K562 (cell line): Measurements from ENCODE around the gene NUMB. TPM values are rescaled to one million over a fixed set of nuclear protein-coding genes. Genes with fewer than 3 reads are reported as not detected.

Experiments used
- ATAC-seq: fragments of 200-7000 bp; cut with Tn5 transposase; 3 replicates; pipeline ENCODE4 v1.9.1; 2020; ENCODE audit warnings: moderate library complexity
- BruUV-seq: library from RNA; stranded (reverse); fragments of 400-500 nt; replicated peaks from 2 replicates; lab custom pipeline; 2021; lab: Mats Ljungman, UMichigan
- CTCF ChIA-PET: fragments of 300-600 bp; formaldehyde crosslinking; extraction: SDS; loops from one replicate; lab custom pipeline; 2021; ENCODE audit warnings: low intra/inter-chr PET ratio; lab: Yijun Ruan, JAX
- POLR2A ChIA-PET: fragments of 300-600, 350-650 bp; sonication (Branson Sonifier 250); formaldehyde crosslinking; extraction: SDS; loops from one replicate; lab custom pipeline; 2021; ENCODE audit warnings: antibody characterized with exemption, inconsistent platforms; lab: Yijun Ruan, JAX
- DNase-seq, 4 experiments: peaks; one replicate each; pipeline versions ENCODE4 v3.0.0 to v3.0.0-alpha.2; 2011 to 2018; ENCODE audit warnings: low spot score in 3 of 4, mixed read lengths in 3 of 4; ENCODE audit errors: extremely low read depth in 1 of 4
- FAIRE-seq: peaks from 2 replicates; lab custom pipeline; 2011; peaks lifted over from hg19 to GRCh38; lab: Jason Lieb, UNC
- H2AFZ ChIP-seq: 2 replicates; pipeline ENCODE4 v1.6.0; 2011; ENCODE audit warnings: low read depth, low read length, control low read depth, inconsistent platforms
- H3K27ac ChIP-seq: fragments of 200-600 bp; 3 replicates; pipeline ENCODE4 v1.8.0; 2011; ENCODE audit warnings: low read depth, mild to moderate bottlenecking, control low read depth, inconsistent platforms, low read length, moderate library complexity, mixed read lengths; ENCODE audit errors: extremely low read depth
- H3K27me3 ChIP-seq, 2 experiments: fragments of 300-600 bp in 1 of 2; 2 replicates in 1 of 2; 3 replicates in 1 of 2; pipeline versions ENCODE4 v1.6.0 to v1.8.0; 2011; ENCODE audit warnings: inconsistent platforms in 2 of 2, low read length in 2 of 2, mild to moderate bottlenecking in 1 of 2, mixed read lengths in 1 of 2, moderate library complexity in 1 of 2; ENCODE audit not compliant: control insufficient read depth in 2 of 2, insufficient read depth in 2 of 2
- H3K36me3 ChIP-seq: fragments of 300-600 bp; 3 replicates; pipeline ENCODE4 v1.8.0; 2011; ENCODE audit warnings: mild to moderate bottlenecking, low read length, inconsistent platforms; ENCODE audit not compliant: control insufficient read depth, insufficient read depth
- H3K4me1 ChIP-seq, 2 experiments: fragments of 200-600 bp in 1 of 2; replicated peaks in 1 of 2; 2 replicates in 1 of 2; 3 replicates in 1 of 2; pipeline versions ENCODE4 v1.5.1 to v1.8.0; 2011; ENCODE audit warnings: inconsistent platforms in 2 of 2, low read length in 2 of 2, mild to moderate bottlenecking in 1 of 2, mixed read lengths in 1 of 2, moderate library complexity in 1 of 2; ENCODE audit not compliant: control insufficient read depth in 2 of 2, insufficient read depth in 2 of 2
- H3K4me2 ChIP-seq: 2 replicates; pipeline ENCODE4 v1.6.1; 2011; ENCODE audit warnings: low read length, control low read depth, inconsistent platforms, mixed read lengths; ENCODE audit not compliant: insufficient read depth
- H3K4me3 ChIP-seq: fragments of 200-600 bp; sonication (generic), shearing (Covaris generic); 2 replicates; pipeline ENCODE4 v1.5.1; 2016; ENCODE audit warnings: control low read depth, inconsistent platforms
- H3K79me2 ChIP-seq: fragments of 200-600 bp; 3 replicates; pipeline ENCODE4 v1.8.0; 2011; ENCODE audit warnings: low read length, inconsistent platforms; ENCODE audit not compliant: control insufficient read depth, insufficient read depth
- H3K9ac ChIP-seq, 2 experiments: 2 replicates each; pipeline versions ENCODE4 v1.6.0 to v1.6.1; 2011; ENCODE audit warnings: low read depth in 2 of 2, low read length in 2 of 2, control low read depth in 1 of 2, inconsistent platforms in 1 of 2, mild to moderate bottlenecking in 1 of 2, mixed read lengths in 1 of 2; ENCODE audit not compliant: insufficient read depth in 1 of 2
- H3K9me1 ChIP-seq: one replicate; pipeline ENCODE4 v1.6.0; 2011; ENCODE audit warnings: inconsistent platforms, mild to moderate bottlenecking, low read length, moderate library complexity; ENCODE audit not compliant: control insufficient read depth, insufficient read depth
- H3K9me3 ChIP-seq: replicated peaks from 2 replicates; pipeline ENCODE4 v1.5.1; 2011; ENCODE audit warnings: low read depth, low read length, inconsistent platforms; ENCODE audit not compliant: control insufficient read depth, insufficient read depth
- H4K20me1 ChIP-seq: replicated peaks from 2 replicates; pipeline ENCODE4 v1.6.1; 2011; ENCODE audit warnings: low read length, inconsistent platforms, mixed read lengths; ENCODE audit not compliant: control insufficient read depth, insufficient read depth
- HMGN3 ChIP-seq: IDR thresholded peaks from 2 replicates; pipeline ENCODE4 v1.6.1; 2011; ENCODE audit warnings: borderline replicate concordance, low read depth, mild to moderate bottlenecking, mixed read lengths, low read length; ENCODE audit not compliant: insufficient read length; ENCODE audit errors: extremely low read depth
- ZNF121 ChIP-seq: sonication (generic); formaldehyde crosslinking; conservative IDR thresholded peaks from 2 replicates; pipeline ENCODE4 v1.8.0; 2022; ENCODE audit warnings: missing genetic modification reagents
- ZNF311 ChIP-seq: fragments of 250-450 bp; sonication (Bioruptor Pico); IDR thresholded peaks from 2 replicates; pipeline ENCODE4 v1.4.0; 2020; ENCODE audit warnings: mild to moderate bottlenecking, moderate library complexity
- WGBS: fragments of 100-300 bp; shearing (Covaris generic); methylation state at CpG from one replicate; pipeline ENCODE4 v1.1.6; 2016; ENCODE audit warnings: low coverage, mixed read lengths; ENCODE audit not compliant: insufficient coverage; ENCODE audit errors: missing lambda C conversion rate; 5-methylcytosine and 5-hydroxymethylcytosine counted together
- in situ Hi-C: fragments of 300-500 bp; cut with MboI; formaldehyde crosslinking; loops from 4 replicates; pipeline ENCODE4 v1.15.0; 2018; ENCODE audit warnings: inconsistent platforms, mixed read lengths
- intact Hi-C: fragments of 100-400 bp; cut with micrococcal nuclease; formaldehyde crosslinking; loops from 2 replicates; pipeline ENCODE4 v1.14.2; 2022
- polyA plus RNA-seq, 8 experiments: library from polyadenylated mRNA; depleted of rRNA in 4 of 8; stranded (reverse) in 5 of 8; unstranded in 3 of 8; fragments of >200 nt; fragmentation: Nextera tagmentation in 2 of 8; fragmentation: Illumina TruSeq in 1 of 8; extraction: Ambion mirVana in 2 of 8; extraction: Trizol in 1 of 8; gene quantifications; 2 replicates each; pipeline versions ENCODE4 v1.2.1 to v1.2.3, GENCODE V29; 2011 to 2014; ENCODE audit warnings: inconsistent platforms in 1 of 8, missing spikeins in 1 of 8
- total RNA-seq, 7 experiments: library from RNA; depleted of rRNA in 6 of 7; stranded (reverse); fragments of >200 nt in 6 of 7; fragmentation: Illumina TruSeq in 2 of 7; extraction: Trizol in 2 of 7; gene quantifications; 2 replicates each; pipeline versions ENCODE4 v1.2.1 to v1.2.3, GENCODE V29; 2011 to 2021; ENCODE audit warnings: low replicate concordance in 1 of 7
- TF ChIP-seq, protein P1 (sequence below): fragments of 150-350 bp; IDR thresholded peaks from 2 replicates; pipeline ENCODE4 v1.6.1; 2014; ENCODE audit warnings: low read depth, mild to moderate bottlenecking, low read length, borderline replicate concordance

The NUMB gene
- total and polyA plus RNA-seq, 9 of the 15 experiments (the other 6 are each of a cell fraction or from before 2014, with no cell fraction given): 13.5 to 54.0 (median 32.3) TPM

DNA sequence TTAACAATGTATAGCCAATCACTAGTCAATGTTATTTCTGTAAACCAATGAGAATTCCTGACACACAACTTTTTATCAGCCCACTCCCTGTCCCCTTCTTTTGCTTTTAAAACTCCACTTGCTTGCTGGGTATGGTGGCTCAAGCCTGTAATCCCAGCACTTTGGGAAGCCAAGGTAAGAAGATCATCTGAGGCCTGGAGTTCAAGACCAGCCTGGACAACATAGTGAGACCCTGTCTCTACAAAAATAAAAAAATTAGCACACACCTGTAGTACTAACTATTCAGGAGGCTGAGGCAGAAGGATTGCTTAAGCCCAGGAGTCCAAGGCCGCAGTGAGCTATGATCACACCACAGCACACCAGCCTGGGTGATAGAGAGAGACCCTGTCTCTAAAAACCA lies 133.3 kb downstream of the NUMB start:
- H3K27me3 ChIP-seq: no peaks in the 10 kb centered on the region
- no peak overlapping the region for H2AFZ ChIP-seq
- 100% methylated on average over 1 of the region's 1 CpG for WGBS
- no peaks in the 10 kb centered on the region for H4K20me1 ChIP-seq
- no peak for ATAC-seq
- H3K9me1 ChIP-seq: no peaks in the 10 kb centered on the region
- peaks cover 10% of the 10 kb centered on the region; the same call in 1 of the 3 replicates for H3K36me3 ChIP-seq
- H3K4me3 ChIP-seq: no peak overlapping the region
- DNase-seq: no peak
- TF ChIP-seq ZNF121 (CRISPR knock-in tag) (peak; percentile 56), HMGN3 (no peak)
- TF ChIP-seq, all 486 proteins: peak for 1
- BruUV-seq: no TSS peak
- POLR2A ChIA-PET: no interaction called here
- in situ Hi-C loops (no loop called here), intact Hi-C loops (no loop called here)
- Histone ChIP-seq H3K4me1 (peaks cover 5 to 32% of the 10 kb centered on the region in 2 experiments; a peak in 4 of 5 replicates), H3K9ac (no peak overlapping the region), H3K9me3 (no peaks in the 10 kb centered on the region), H3K79me2 (no peaks in the 10 kb centered on the region), H3K27ac (no peak overlapping the region), H3K4me2 (no peak overlapping the region)
- FAIRE-seq: no peak
- CTCF ChIA-PET: no interaction called here

DNA sequence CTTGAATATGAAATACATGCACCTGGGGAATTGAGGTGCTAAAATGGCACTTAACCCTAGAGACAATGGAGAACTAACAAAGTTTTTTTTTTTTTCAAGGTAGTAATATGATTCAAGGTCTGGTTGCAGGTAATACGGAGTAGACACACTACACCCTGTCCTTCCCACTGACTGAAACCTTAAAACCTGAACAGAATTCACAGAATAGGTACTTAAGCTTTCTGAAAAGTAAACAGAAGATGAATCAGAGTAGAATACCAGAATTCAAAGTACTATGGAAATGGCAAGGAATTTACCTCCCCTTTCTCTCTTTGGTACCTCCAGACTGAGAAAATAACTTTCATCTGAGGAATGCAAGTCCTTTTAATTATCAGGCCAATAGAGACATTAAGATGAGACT lies 133.8 kb downstream of the NUMB start:
- DNase-seq (no peak), ATAC-seq (no peak), FAIRE-seq (no peak)
- ChIA-PET POLR2A (no interaction called here), CTCF (no interaction called here)
- H3K27me3 ChIP-seq: no peaks in the 10 kb centered on the region
- no peak overlapping the region for H3K9ac ChIP-seq
- H3K4me2 ChIP-seq: peak overlapping the region; percentile 10
- H3K79me2 ChIP-seq: no peaks in the 10 kb centered on the region
- intact Hi-C loops: no loop called here
- no peaks in the 10 kb centered on the region for H3K9me3 ChIP-seq
- H2AFZ ChIP-seq: no peak overlapping the region
- no peak overlapping the region for H3K4me3 ChIP-seq
- H3K4me1 ChIP-seq: peaks cover 5 to 32% of the 10 kb centered on the region in 2 experiments; a peak in 4 of 5 replicates
- 33% methylated on average over 1 of the region's 1 CpG for WGBS
- TF ChIP-seq ZNF311 (CRISPR knock-in tag): no peak
- TF ChIP-seq, protein P1, sequence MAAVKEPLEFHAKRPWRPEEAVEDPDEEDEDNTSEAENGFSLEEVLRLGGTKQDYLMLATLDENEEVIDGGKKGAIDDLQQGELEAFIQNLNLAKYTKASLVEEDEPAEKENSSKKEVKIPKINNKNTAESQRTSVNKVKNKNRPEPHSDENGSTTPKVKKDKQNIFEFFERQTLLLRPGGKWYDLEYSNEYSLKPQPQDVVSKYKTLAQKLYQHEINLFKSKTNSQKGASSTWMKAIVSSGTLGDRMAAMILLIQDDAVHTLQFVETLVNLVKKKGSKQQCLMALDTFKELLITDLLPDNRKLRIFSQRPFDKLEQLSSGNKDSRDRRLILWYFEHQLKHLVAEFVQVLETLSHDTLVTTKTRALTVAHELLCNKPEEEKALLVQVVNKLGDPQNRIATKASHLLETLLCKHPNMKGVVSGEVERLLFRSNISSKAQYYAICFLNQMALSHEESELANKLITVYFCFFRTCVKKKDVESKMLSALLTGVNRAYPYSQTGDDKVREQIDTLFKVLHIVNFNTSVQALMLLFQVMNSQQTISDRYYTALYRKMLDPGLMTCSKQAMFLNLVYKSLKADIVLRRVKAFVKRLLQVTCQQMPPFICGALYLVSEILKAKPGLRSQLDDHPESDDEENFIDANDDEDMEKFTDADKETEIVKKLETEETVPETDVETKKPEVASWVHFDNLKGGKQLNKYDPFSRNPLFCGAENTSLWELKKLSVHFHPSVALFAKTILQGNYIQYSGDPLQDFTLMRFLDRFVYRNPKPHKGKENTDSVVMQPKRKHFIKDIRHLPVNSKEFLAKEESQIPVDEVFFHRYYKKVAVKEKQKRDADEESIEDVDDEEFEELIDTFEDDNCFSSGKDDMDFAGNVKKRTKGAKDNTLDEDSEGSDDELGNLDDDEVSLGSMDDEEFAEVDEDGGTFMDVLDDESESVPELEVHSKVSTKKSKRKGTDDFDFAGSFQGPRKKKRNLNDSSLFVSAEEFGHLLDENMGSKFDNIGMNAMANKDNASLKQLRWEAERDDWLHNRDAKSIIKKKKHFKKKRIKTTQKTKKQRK: no peak
- in situ Hi-C loops: no loop called here
- H3K9me1 ChIP-seq: no peaks in the 10 kb centered on the region
- BruUV-seq: no TSS peak
- H3K27ac ChIP-seq: peak overlapping the region; percentile 6; the same call in 2 of the 3 replicates
- no peaks in the 10 kb centered on the region for H4K20me1 ChIP-seq
- H3K36me3 ChIP-seq: peaks cover 10% of the 10 kb centered on the region; the same call in 1 of the 3 replicates
